Mucosa of descending colon (tissue), 3 donors: ENCODE results near the gene TMEM245. TPM values are rescaled to one million over a fixed set of nuclear protein-coding genes. Genes with fewer than 3 reads are reported as not detected.

Experiments
- ATAC-seq: fragments of 200-7000 bp; cut with Tn5 transposase; one replicate; pipeline ENCODE4 v1.9.1; 2020; ENCODE audit warnings: mild to moderate bottlenecking, moderate library complexity
- DNase-seq, 3 donors: peaks; one replicate each; pipeline ENCODE4 v3.0.0-alpha.2; 2020
- H3K36me3 ChIP-seq: fragments of 200-600 bp; one replicate; pipeline ENCODE4 v1.8.0; 2021; ENCODE audit warnings: low read depth, mild to moderate bottlenecking
- H3K4me1 ChIP-seq: fragments of 200-600 bp; one replicate; pipeline ENCODE4 v1.8.0; 2021; ENCODE audit warnings: low read depth, mild to moderate bottlenecking
- H3K4me3 ChIP-seq: fragments of 200-600 bp; one replicate; pipeline ENCODE4 v1.8.0; 2021; ENCODE audit warnings: mild to moderate bottlenecking
- H3K9me3 ChIP-seq: fragments of 200-600 bp; one replicate; pipeline ENCODE4 v1.8.0; 2021; ENCODE audit warnings: mild to moderate bottlenecking
- intact Hi-C, 2 donors: fragments of 100-400 bp; cut with DNase I in 1 of 2; cut with micrococcal nuclease in 1 of 2; formaldehyde crosslinking; loops; one replicate each; pipeline versions ENCODE4 v1.11.0 to v1.11.1; 2022; cut with DNase I, micrococcal nuclease
- long read RNA-seq, 2 donors: library from polyadenylated mRNA; unstranded; transcript quantifications; one replicate each; pipeline ENCODE4 v2.0.0, GENCODE V29; 2019 to 2021
- total RNA-seq, 3 donors: library from RNA; stranded (reverse); fragmentation: NEBNext Ultra II Directional in 2 of 3; extraction: Animal tissue kit (Norgen Biotek cat#: 25700) in 2 of 3; gene quantifications; one replicate each; pipeline versions ENCODE4 v1.2.1 to v1.2.4, GENCODE V29; 2021 to 2023
- TF ChIP-seq, protein P1 (sequence below): fragments of 200-600 bp; IDR thresholded peaks from one replicate; pipeline ENCODE4 v1.8.0; 2022; ENCODE audit warnings: antibody characterized with exemption, mild to moderate bottlenecking
- donor health status: DM: no; HTN: no; CAD: no; lungs with moderate emphysema.
- donor health status: DM: no; HTN: no; CAD: no.
- donor health status: DM: no; HTN: yes; CAD: no.

TMEM245 gene
- total RNA-seq, result 10 to 100 TPM; 26.3 to 72.8 (median 33.6) TPM
- long read RNA-seq, donor 1, full-length matches to known transcripts, result 5 of 59 reads
- long read RNA-seq, donor 1, partial matches to known transcripts, result 6 of 59 reads
- long read RNA-seq, donor 1, other reads (novel, unspliced or antisense), result 48 of 59 reads
- long read RNA-seq, donor 2, partial matches to known transcripts, result 0 of 4 reads
- long read RNA-seq, donor 2, other reads (novel, unspliced or antisense), result 4 of 4 reads

DNA sequence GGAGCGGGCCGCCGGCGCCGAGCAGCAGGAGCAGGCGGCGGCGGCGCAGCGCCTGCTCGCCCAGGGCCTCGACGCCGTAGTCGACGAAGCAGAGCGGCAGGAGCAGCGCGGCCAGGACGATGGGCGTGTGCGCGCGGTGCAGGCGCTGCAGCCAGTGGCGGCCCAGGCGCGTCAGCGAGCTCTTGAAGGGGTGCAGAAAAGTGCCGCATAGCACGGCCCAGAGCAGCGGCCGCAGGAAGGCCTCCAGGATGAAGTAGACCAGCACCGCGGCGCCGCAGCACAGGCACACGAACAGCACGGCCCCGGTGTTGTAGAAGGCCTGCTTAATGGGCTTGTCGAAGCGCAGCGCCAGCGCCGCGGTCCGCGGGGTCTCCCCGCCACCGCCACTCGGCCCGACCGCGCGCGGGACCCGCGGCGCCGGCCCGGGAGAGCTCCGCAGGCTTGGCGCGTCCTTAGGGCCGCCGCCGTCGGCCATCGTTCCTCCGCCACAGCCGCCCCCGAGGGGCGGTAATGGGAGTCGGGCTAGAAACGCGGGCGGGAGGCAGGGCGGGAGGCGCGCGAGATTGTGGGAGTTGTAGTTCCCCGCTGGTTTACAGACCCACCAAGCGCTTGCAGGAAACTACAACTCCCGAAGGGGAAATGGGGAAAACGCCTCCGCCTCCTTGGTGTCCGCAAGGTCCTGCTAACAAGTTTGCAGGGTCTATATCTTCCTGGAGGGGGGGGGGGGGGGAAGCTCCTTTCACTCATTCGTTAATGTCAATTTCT is at the start of gene TMEM245:
TMEM245 (minus strand) TSS at position 509 of the 765 bp plus-strand sequence; CDS start at position 475, 34 bp downstream.
- peaks cover 31% of the 10 kb centered on the region for H3K4me1 ChIP-seq
- H3K4me3 ChIP-seq, result peak within 1 kb of the TSS; percentile 73
- TF ChIP-seq, protein P1, sequence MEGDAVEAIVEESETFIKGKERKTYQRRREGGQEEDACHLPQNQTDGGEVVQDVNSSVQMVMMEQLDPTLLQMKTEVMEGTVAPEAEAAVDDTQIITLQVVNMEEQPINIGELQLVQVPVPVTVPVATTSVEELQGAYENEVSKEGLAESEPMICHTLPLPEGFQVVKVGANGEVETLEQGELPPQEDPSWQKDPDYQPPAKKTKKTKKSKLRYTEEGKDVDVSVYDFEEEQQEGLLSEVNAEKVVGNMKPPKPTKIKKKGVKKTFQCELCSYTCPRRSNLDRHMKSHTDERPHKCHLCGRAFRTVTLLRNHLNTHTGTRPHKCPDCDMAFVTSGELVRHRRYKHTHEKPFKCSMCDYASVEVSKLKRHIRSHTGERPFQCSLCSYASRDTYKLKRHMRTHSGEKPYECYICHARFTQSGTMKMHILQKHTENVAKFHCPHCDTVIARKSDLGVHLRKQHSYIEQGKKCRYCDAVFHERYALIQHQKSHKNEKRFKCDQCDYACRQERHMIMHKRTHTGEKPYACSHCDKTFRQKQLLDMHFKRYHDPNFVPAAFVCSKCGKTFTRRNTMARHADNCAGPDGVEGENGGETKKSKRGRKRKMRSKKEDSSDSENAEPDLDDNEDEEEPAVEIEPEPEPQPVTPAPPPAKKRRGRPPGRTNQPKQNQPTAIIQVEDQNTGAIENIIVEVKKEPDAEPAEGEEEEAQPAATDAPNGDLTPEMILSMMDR, result no peak
- no peaks in the 10 kb centered on the region for H3K36me3 ChIP-seq
- intact Hi-C loops, result no loop called here
- ATAC-seq (peak; percentile 96), DNase-seq (peak; percentile 94 to 96 (median 96))
- H3K9me3 ChIP-seq, result no peaks in the 10 kb centered on the region

DNA sequence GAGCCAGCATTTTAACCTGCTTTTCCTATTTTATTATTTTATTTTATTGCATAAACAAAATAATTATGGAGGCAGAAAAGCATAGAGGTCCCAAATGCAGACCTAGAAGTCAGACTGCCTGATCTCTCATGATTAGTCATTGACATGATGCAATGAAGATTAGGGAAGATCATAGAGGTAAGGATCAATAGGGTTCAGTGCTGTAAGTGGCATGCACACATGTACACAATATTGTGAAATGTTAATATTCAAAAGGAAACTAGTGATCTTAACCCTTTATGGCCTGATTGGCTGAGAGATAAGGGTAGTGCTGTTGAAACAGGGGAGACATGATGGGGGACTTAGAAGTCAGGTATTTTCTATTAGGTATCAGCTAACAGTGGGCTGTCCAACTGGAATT is 48.4 kb upstream of the TMEM245 start:
- no peak overlapping the region for H3K4me3 ChIP-seq
- H3K36me3 ChIP-seq, result no peaks in the 10 kb centered on the region
- DNase-seq (no peak), ATAC-seq (no peak)
- H3K4me1 ChIP-seq, result no peaks in the 10 kb centered on the region
- no peaks in the 10 kb centered on the region for H3K9me3 ChIP-seq
- intact Hi-C loops, result no loop called here
- TF ChIP-seq, protein P1, result no peak

DNA sequence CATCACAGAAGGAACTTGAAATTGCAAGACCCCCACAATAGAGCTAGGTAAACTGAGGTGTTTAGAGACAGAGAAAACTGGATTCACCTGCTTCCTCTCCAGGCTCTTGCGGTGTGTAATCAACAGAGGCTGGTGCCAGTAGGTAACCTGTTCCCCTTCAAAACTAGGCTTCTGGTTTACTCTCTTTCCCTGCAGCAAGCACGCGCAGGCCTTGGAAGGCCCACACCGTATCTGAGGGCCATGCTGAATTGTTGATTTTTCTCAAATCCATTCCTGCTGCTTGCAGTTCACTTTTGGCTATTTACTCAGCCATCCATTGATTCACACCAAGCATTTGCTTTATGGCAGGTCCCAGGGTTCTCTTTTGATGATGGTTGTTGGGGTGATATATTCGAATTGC is 48.0 kb upstream of the TMEM245 start:
- no peaks in the 10 kb centered on the region for H3K9me3 ChIP-seq
- H3K4me3 ChIP-seq, result no peak overlapping the region
- ATAC-seq (no peak), DNase-seq (no peak)
- H3K36me3 ChIP-seq, result no peaks in the 10 kb centered on the region
- TF ChIP-seq, protein P1, result no peak
- intact Hi-C loops, result no loop called here
- no peaks in the 10 kb centered on the region for H3K4me1 ChIP-seq

DNA sequence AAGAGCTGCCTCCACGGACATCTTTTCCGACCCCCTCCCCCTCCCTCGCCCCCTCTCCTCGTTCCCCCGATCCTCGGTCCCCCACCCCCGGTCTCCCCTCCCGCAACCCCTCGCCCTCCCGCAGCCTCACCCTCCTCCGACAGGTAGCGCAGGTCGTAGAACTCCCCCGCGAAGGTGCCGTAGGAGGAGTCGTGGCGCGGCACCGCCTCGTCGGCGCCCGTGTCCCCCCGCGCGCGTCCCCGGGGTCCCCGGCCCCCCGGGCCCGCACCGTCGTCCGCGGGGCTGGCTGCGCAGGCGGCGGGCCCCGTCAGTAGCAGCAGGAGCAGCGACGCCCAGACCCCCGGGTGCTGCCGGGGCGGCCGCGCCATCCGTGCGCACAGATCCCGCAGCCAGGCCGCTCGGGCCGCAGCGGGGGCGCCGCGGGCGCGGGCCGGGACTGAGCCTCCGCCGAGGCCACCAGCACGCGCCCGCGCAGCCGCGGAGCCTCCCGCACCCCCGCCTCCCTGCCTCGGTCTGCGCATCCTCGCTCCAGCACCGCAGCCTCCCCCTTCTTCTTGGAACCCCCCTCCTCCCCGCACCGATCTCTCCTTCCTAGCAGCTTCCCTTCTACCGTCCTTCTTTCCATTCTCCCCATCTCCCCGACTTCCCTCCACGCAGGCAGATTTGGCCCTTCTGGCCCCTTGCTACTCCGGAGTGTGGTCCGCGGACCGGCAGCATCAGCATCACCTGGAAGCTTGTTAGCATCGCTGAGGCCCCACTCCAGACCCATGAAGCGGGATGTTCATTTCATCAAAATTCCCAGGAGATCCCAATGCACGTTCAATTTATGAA is 47.2 kb upstream of the TMEM245 start, which contains the start of gene FRRS1L:
FRRS1L (minus strand) TSS at position 479 of the 831 bp plus-strand sequence; CDS start at position 368, 111 bp downstream.
- TF ChIP-seq, protein P1, result no peak
- no peaks in the 10 kb centered on the region for H3K9me3 ChIP-seq
- intact Hi-C loops, result no loop called here
- no peaks in the 10 kb centered on the region for H3K36me3 ChIP-seq
- no peak for DNase-seq
- no peak within 1 kb of the TSS for H3K4me3 ChIP-seq
- ATAC-seq, result no peak
- no peaks in the 10 kb centered on the region for H3K4me1 ChIP-seq

DNA sequence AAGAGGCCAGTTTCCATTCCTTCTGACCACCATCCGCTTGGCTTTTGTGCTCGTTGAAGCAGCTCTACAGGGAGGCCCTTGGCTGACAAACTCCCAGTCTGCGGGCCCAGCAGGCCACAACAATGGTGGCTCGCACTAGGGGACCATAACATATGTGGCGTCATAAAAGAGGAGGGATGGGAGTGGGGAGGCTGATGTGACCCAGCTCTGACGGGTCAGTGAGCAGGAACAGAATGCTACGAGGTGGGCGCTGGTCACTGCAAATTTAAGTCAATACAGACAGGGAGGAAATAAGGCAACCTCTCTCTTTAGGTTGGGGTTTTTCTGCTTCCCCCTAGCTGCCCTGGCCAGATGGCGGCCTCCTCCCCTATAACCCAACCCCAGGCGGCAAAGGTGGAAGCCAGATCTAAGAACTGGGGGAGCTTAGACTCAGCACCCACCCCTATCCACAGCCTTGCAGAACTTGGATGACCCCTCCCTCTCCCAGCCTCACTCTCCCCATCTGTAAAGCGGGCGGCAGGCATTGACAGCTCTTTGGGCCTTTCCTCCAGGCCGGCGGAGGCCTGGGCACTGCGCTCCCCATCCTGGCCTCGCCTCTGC is 46.5 kb upstream of the TMEM245 start:
- intact Hi-C loops, result no loop called here
- no peaks in the 10 kb centered on the region for H3K36me3 ChIP-seq
- ATAC-seq (no peak), DNase-seq (no peak)
- H3K4me3 ChIP-seq, result no peak overlapping the region
- TF ChIP-seq, protein P1, result no peak
- no peaks in the 10 kb centered on the region for H3K9me3 ChIP-seq
- H3K4me1 ChIP-seq, result no peaks in the 10 kb centered on the region
